Measurements from ENCODE around the gene DAB2IP.
A peak's percentile ranks its signal among the peaks of the same experiment; 100 is the strongest.

DAB2IP gene

DNA sequence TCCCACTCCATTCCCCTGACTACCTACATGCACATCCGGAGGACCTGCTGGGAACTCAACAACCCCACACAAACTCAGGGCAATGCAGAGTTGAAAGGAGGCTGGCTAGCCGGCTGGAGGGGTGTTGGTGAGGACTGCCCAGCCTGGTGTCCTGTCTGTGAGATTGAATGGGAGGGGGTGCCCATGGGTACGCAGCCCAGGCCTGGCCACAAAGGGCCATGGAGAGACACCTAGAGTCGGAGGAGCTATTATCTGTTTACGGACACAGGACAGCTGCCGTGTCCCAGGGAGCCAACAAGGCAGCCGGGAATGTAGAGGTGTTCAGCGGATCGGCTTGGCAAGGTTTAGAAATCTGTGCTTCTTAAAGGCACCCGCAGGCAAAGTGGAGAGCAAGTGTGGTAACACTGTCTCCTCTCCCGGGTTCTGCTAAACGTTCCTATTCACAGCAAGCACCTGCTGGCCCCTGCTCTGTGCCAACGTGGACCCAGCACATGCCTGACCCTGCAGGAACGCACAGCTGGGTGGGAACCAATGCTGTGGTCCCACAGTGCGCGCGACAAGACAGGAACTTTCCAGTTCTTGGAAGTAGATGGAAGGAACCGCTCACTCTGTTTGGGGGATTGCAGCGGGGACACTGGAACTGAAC is 166.7 kb downstream of the DAB2IP start:
- DNase-seq (ENCODE audit: low spot score), result no peak

GRCh38 chr9:121818841-121819427 is 167.5 kb downstream of the DAB2IP start:
- no peak for DNase-seq (ENCODE audit: low spot score)

DNA sequence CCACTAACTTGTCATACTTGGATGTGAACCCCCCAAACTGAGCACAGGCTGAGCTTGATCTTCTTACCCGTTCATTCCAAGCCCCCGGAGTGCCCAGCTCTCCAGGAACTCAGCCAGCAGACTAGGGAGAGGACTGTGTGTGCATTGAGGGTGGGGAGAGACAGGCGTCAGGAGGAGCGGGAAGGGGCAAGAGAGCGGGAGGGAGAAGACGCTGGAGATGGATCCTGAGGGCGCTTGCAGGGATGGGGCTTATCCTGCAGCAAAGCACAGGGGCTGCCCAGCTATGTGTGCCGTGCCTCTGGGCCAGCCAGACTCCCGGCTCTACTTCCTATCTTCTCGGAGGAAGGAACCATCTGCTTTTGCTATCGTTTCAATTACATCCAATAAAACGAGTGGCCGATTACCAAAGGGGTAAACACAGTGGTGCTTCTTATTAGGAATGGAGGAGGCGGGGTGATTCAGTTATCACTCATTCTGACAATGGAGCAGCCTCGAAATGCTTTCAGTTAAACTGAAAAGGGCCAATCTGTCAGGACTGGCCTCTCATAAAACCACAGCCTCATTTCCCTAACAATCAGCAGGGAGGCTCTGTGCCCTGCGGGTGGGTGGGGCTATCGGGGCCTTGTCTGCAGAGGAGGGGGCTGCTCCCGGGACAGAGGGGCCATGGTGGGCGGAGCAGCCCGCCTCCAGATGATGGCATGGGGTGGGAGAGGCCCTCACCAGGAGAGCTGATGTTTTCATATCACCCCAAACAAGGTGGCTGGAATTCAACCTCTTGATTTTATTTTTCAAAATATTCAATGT is 168.2 kb downstream of the DAB2IP start:
- DNase-seq (ENCODE audit: low spot score), result no peak

DNA sequence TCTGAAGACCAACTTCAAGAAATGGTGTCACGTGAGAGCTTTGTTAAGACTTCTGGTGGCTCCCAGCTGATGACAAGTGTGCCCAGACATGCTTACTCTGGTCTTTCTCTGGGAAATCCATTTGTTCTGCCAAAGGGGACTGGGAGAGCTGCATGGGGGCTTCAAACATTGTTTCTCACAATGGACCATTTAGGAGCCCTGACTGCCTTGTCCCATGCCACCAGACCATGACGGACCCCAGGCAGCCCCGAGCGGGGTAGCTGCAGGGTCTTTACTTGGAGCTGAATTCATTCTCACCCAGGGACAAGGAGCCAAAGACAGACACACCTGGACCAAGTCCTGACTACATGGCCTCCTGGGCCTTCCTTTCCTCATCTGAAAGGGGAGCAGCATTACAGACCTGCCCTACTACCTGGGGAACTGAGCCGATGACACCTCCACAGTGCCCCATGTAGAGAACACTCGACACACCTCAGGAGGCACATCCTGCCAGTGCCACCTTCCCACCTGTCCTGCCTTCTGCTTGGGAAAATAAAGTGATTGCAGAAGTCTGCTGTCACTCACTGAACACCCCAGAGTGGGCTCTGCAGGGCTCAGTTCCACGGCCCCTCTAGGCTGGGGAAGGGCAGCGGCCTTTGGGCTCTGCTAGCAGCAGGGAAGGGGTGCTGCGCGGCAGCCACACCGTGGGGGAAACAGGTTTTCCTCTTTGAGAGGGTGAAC is 169.0 kb downstream of the DAB2IP start:
- no peak for DNase-seq (ENCODE audit: low spot score)

DNA sequence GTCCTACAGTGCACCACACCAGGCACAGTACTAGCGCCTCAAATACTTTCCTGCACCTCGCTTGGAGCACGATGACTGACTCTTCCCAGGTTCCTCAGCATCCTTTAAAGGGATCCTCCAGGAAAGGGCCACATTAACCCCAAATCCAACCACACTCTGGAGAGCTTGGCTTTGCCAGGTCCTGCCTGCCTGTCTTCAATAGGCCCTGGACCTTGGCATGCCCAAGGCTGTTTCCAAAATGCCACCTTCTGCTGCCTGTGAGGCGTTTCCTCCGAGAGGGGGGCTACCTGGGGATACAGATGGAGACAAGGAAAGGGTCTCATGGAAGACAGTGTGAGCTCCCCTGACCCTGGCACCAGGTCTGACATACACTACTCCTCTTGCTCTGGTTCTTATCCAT is 169.9 kb downstream of the DAB2IP start:
- no peak for DNase-seq (ENCODE audit: low spot score)

- DNase-seq (ENCODE audit: low spot score), result no peak
These were observed 171.0 kb downstream of the DAB2IP start for GRCh38 chr9:121822093-121823085.

- no peak for DNase-seq (ENCODE audit: low spot score)
These were observed 172.2 kb downstream of the DAB2IP start for GRCh38 chr9:121823451-121824169.

DNA sequence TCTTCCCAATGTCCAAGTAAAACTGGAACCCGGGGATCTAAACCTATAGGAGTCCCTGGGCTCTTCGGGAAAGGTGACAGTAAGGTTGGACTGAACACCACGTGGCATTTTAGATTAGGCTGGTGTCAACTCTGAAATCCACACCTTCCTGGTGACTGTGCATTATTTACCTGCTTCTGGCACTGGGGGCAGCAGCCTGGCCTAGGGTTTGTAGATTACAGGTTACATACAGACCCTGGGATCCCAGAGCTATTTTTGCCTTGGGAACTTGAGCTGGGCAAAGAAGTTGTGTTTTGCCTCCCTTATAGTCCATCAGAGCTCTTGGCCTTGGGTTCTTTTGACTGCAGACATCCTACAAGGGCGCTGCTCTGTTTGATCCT is 173.2 kb downstream of the DAB2IP start:
- DNase-seq (ENCODE audit: low spot score), result peak; percentile 49

DNA sequence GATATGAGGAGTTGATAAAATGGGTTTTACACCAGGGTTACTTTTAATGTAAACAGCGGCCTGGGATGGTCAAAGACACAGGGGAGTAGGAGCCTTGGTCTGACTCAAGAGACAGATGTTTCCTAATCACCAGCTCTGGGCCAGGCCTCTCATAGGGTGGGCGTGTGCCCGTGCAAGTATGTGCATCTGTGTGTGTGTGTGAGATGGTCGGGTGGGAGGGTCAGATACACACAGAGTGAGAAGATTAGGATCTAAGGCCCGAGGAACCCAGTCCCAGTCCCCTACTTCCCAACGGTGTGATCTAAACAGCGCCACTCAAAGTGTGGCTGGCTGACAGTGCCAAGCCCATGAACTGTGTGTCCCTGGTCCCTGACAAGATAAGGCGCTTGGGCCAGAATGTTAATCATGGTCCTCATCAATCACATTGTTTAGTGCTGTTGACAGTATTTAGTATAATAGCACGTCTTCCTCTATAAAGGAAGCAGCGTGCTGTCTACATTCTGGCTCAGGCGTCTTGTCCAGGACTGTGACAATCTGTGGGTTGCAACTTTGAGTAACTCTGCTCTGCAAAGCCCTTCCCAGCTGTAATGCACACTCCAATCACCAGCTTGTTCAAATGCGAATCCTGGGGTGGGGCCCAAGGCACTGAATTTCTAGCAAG is 173.7 kb downstream of the DAB2IP start:
- DNase-seq (ENCODE audit: low spot score), result no peak

DNA sequence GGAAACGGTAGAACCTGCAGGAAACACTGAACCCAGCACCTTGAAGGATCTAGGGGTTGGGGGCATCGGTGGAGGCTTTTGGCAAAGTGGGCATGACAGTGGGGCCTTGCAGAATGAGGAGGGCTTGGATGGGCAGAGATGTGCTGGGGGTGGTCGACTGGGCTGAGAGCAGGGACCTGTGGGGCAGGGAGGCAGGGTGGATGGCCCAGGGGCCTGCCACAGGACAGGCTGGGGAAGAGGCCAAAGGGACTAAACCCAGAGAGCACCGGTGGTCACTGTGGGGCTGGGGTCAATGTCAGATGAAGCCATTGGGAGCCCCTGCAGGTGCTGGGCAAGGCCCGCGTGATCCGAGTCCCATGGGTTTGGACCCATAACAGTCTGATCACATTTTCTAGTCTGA is 175.3 kb downstream of the DAB2IP start:
- DNase-seq (ENCODE audit: low spot score), result no peak

DNA sequence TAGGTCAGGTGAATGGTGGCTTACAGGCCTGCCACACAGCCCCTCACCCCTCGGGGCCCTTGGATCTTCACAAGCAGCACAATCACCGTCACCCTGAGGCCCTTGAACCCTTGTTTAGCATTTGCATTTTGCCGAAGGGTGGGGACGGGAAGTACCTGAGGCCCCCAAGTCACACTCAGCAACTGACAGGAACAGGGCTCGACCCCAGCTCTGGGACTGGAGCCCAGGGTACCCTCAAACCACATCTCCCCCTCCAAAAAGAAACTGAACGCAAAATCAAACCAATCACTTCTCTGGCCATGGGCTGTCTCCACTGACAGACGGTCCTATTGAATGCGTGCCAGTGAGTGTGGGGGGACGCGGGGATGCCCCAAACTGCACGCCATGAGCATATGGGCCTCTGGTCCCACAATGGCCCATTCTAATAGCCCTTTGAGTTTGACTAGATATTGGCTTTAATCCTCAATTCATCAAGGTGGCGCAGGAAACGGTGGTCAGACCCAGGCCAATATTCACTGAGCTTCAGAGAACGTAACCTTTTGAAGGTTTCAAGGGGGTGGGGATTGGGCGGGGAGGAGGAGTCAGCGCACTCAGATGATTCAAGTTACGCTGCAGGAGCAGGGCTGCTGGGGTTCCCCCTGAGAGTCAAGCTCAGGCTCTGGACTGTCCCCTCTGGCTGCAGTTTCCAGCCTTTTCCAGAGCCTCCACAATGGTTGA is 176.0 kb downstream of the DAB2IP start:
- no peak for DNase-seq (ENCODE audit: low spot score)

GRCh38 chr9:121830441-121831140 is 179.2 kb downstream of the DAB2IP start:
- DNase-seq (ENCODE audit: low spot score), result no peak

DNA sequence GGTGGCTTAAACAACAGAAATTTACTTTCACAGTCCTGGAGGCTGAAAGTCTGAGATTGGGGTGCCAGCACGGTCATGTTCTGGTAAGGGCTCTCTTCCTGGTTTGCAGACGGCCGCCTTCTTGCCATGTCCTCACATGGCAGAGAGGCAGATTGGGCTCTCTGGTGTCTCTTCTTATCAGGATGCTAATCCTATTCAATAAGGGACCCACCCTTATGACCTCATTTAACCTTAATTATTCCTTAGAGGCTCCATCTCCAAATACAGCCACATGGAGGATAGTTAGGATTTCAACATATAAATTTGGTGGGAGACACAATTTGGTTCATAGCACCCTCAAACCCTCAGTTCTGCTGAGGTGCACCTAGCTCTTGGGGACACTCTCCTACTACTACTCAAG is 180.4 kb downstream of the DAB2IP start:
- DNase-seq (ENCODE audit: low spot score), result no peak

- DNase-seq (ENCODE audit: low spot score), result no peak
These were observed 181.6 kb downstream of the DAB2IP start for GRCh38 chr9:121833061-121833460.
